RWPE1 (cell line): ENCODE results near the gene ANP32D.
"Not testable (repeated sequence)": the region's sequence is repeated elsewhere in the genome, so short reads cannot be mapped to it uniquely, and the experiment has no call there.

Experiments
- CTCF ChIA-PET: fragments of 350-600 bp; sonication (Branson Sonifier 250); formaldehyde crosslinking; extraction: SDS; loops from one replicate; lab custom pipeline; 2021; lab: Yijun Ruan, JAX
- POLR2A ChIA-PET: fragments of 400-600 bp; formaldehyde crosslinking; extraction: SDS; loops from one replicate; lab custom pipeline; 2020; ENCODE audit warnings: antibody characterized with exemption; ENCODE audit not compliant: low non-redundant PET; lab: Yijun Ruan, JAX
- DNase-seq: peaks from one replicate; pipeline ENCODE4 v3.0.0; 2012; ENCODE audit warnings: low spot score
- H3K27ac ChIP-seq: fragments of 450-650 bp; 2 replicates; pipeline ENCODE4 v1.5.1; 2017
- TF ChIP-seq, protein P1 (sequence below): fragments of 450-650 bp; conservative IDR thresholded peaks from 2 replicates; pipeline ENCODE4 v1.5.1; 2017; ENCODE audit warnings: low read depth, mild to moderate bottlenecking

Gene ANP32D

DNA sequence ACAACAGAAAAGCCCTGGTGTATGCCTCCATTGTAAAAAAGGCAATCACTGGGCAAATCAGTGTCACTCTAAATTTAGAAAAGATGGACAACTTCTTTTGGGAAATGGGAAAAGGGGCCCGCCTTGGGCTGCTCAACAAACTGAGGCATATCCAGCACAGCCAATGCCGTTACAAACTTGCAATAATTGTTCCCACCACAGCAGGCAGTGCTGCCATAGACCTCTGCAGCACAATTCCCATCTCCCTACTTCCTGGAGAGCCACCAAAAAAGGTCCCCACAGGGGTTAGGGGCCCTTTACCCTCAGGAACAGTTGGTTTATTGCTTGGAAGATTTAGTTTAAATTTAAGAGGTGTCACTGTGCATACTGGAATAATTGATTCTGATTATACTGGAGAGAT lies 36.6 kb downstream of the ANP32D start:
- DNase-seq, result no peak
- TF ChIP-seq, protein P1, sequence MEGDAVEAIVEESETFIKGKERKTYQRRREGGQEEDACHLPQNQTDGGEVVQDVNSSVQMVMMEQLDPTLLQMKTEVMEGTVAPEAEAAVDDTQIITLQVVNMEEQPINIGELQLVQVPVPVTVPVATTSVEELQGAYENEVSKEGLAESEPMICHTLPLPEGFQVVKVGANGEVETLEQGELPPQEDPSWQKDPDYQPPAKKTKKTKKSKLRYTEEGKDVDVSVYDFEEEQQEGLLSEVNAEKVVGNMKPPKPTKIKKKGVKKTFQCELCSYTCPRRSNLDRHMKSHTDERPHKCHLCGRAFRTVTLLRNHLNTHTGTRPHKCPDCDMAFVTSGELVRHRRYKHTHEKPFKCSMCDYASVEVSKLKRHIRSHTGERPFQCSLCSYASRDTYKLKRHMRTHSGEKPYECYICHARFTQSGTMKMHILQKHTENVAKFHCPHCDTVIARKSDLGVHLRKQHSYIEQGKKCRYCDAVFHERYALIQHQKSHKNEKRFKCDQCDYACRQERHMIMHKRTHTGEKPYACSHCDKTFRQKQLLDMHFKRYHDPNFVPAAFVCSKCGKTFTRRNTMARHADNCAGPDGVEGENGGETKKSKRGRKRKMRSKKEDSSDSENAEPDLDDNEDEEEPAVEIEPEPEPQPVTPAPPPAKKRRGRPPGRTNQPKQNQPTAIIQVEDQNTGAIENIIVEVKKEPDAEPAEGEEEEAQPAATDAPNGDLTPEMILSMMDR, result no peak
- ChIA-PET CTCF (no interaction called here), POLR2A (no interaction called here)
- no peak overlapping the region for H3K27ac ChIP-seq

GRCh38 chr12:48510111-48510510 lies 37.8 kb downstream of the ANP32D start:
- ChIA-PET CTCF (no interaction called here), POLR2A (no interaction called here)
- TF ChIP-seq, protein P1, result no peak
- DNase-seq, result no peak
- no peak overlapping the region for H3K27ac ChIP-seq

DNA sequence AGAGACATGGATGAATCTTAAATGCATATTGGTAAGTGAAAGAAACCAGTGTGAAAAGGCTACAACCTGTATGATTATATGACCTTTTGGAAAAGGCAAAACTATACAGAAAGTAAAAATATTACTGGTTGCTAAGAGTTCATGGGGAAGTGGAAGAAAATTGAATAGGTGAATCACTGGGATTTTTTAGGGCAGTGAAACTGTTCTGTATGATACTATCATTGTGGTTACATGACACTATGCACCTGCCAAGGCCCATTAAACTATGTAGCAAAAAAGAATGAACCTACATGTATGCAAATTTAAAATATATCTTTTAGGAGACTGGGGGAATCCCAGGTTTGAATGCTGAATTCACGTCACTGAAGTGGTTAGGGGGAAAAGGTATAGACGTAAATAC lies 40.5 kb downstream of the ANP32D start:
- no peak for DNase-seq
- CTCF ChIA-PET, result no interaction called here

GRCh38 chr12:48514728-48515127 lies 42.4 kb downstream of the ANP32D start:
- ChIA-PET POLR2A (no interaction called here), CTCF (no interaction called here)
- TF ChIP-seq, protein P1, result no peak

More for the DNA sequence above, 40.5 kb downstream of the ANP32D start:
- TF ChIP-seq, protein P1, result no peak
- H3K27ac ChIP-seq, result no peak overlapping the region
- POLR2A ChIA-PET, result no interaction called here

GRCh38 chr12:48520381-48520780 lies 48.0 kb downstream of the ANP32D start:
- POLR2A ChIA-PET, H3K27ac ChIP-seq, CTCF ChIA-PET, DNase-seq: not testable (repeated sequence)

More at GRCh38 chr12:48514728-48515127, 42.4 kb downstream of the ANP32D start:
- no peak overlapping the region for H3K27ac ChIP-seq
- no peak for DNase-seq
